SK-N-SH (cell line): ENCODE results near the gene PLXNA4. TPM values are rescaled to one million over a fixed set of nuclear protein-coding genes. Genes with fewer than 3 reads are reported as not detected.

ENCODE experiments used
- CTCF ChIA-PET: fragments of 300-600, 350-600 bp; formaldehyde crosslinking; extraction: SDS; loops from one replicate; lab custom pipeline; 2021; lab: Yijun Ruan, JAX
- POLR2A ChIA-PET: fragments of 350-600 bp; sonication (Branson Sonifier 250); formaldehyde crosslinking; extraction: SDS; loops from one replicate; lab custom pipeline; 2020; ENCODE audit warnings: antibody characterized with exemption, inconsistent platforms; lab: Yijun Ruan, JAX
- DNase-seq: peaks from one replicate; pipeline ENCODE4 v3.0.0; 2012
- H2AFZ ChIP-seq: fragments of 200-600 bp; sonication (generic); 2 replicates; pipeline ENCODE4 v1.8.1; 2016; ENCODE audit warnings: antibody characterized with exemption, mild to moderate bottlenecking, low read depth
- H3F3A ChIP-seq: fragments of 200-600 bp; sonication (generic); replicated peaks from 2 replicates; pipeline ENCODE3; 2016; ENCODE audit warnings: antibody characterized with exemption, mild to moderate bottlenecking; ENCODE audit not compliant: insufficient read depth
- H3K27ac ChIP-seq, 2 experiments: fragments of 200-500 bp in 1 of 2; fragments of 200-600 bp in 1 of 2; sonication (Bioruptor generic) in 1 of 2; sonication (generic), shearing (Covaris generic) in 1 of 2; 2 replicates each; pipeline versions ENCODE4 v1.5.1 to v1.6.1; 2014 to 2016; ENCODE audit warnings: low read depth in 2 of 2, inconsistent platforms in 1 of 2, low read length in 1 of 2, mild to moderate bottlenecking in 1 of 2, mixed read lengths in 1 of 2
- H3K27me3 ChIP-seq: fragments of 200-600 bp; sonication (generic), shearing (Covaris generic); 2 replicates; pipeline ENCODE4 v1.6.1; 2016; ENCODE audit warnings: mixed run types; ENCODE audit not compliant: insufficient read depth
- H3K36me3 ChIP-seq, 2 experiments: fragments of 200-500 bp in 1 of 2; fragments of 200-600 bp in 1 of 2; sonication (Bioruptor generic) in 1 of 2; sonication (generic) in 1 of 2; replicated peaks in 1 of 2; 2 replicates each; pipeline versions ENCODE3 to v1.5.1; 2014 to 2016; ENCODE audit warnings: low read length in 1 of 2, mild to moderate bottlenecking in 1 of 2; ENCODE audit not compliant: insufficient read depth in 2 of 2, control insufficient read depth in 1 of 2
- H3K4me1 ChIP-seq, 2 experiments: fragments of 200-500 bp in 1 of 2; fragments of 200-600 bp in 1 of 2; sonication (Bioruptor generic) in 1 of 2; sonication (generic), shearing (Covaris generic) in 1 of 2; 2 replicates each; pipeline versions ENCODE4 v1.5.1 to v1.6.1; 2014 to 2016; ENCODE audit warnings: low read depth in 1 of 2, low read length in 1 of 2, mixed run types in 1 of 2; ENCODE audit not compliant: insufficient read depth in 2 of 2, control insufficient read depth in 1 of 2
- H3K4me2 ChIP-seq: fragments of 200-600 bp; sonication (generic), shearing (Covaris generic); 2 replicates; pipeline ENCODE4 v1.6.1; 2017; ENCODE audit warnings: mixed run types
- H3K4me3 ChIP-seq, 2 experiments: fragments of 200-500 bp in 1 of 2; fragments of 200-600 bp in 1 of 2; sonication (Bioruptor generic) in 1 of 2; sonication (generic), shearing (Covaris generic) in 1 of 2; 2 replicates each; pipeline versions ENCODE4 v1.5.1 to v1.8.1; 2014 to 2016; ENCODE audit warnings: low read depth in 2 of 2, inconsistent platforms in 1 of 2, low read length in 1 of 2, mild to moderate bottlenecking in 1 of 2, mixed read lengths in 1 of 2, moderate library complexity in 1 of 2
- H3K79me2 ChIP-seq: fragments of 200-600 bp; sonication (generic); 2 replicates; pipeline ENCODE4 v1.8.1; 2017; ENCODE audit warnings: mild to moderate bottlenecking; ENCODE audit not compliant: insufficient read depth
- H3K9ac ChIP-seq: fragments of 200-600 bp; sonication (generic); 2 replicates; pipeline ENCODE4 v1.6.1; 2017; ENCODE audit warnings: mixed run types
- H3K9me2 ChIP-seq: fragments of 200-600 bp; sonication (generic); 2 replicates; pipeline ENCODE4 v1.6.1; 2017; ENCODE audit warnings: mixed run types
- H3K9me3 ChIP-seq: fragments of 200-600 bp; sonication (generic); 2 replicates; pipeline ENCODE4 v1.6.1; 2017; ENCODE audit warnings: mixed run types, mild to moderate bottlenecking, moderate library complexity
- H4K20me1 ChIP-seq: fragments of 200-600 bp; sonication (generic); 2 replicates; pipeline ENCODE4 v1.6.1; 2017; ENCODE audit warnings: mild to moderate bottlenecking, mixed run types; ENCODE audit not compliant: insufficient read depth
- CHD2 ChIP-seq: fragments of 150-350 bp; IDR thresholded peaks from 2 replicates; pipeline ENCODE4 v1.6.1; 2018; ENCODE audit warnings: low read length; ENCODE audit not compliant: partially characterized antibody
- ELF1 ChIP-seq: IDR thresholded peaks from 2 replicates; pipeline ENCODE4 v1.4.0; 2012
- EZH2phosphoT487 ChIP-seq: fragments of 200-600 bp; sonication (generic); IDR thresholded peaks from 2 replicates; pipeline ENCODE4 v1.6.1; 2017; ENCODE audit warnings: low read depth, mixed run types, mild to moderate bottlenecking, antibody characterized with exemption, moderate library complexity, borderline replicate concordance
- FOSL2 ChIP-seq: IDR thresholded peaks from 2 replicates; pipeline ENCODE4 v1.4.0; 2012; ENCODE audit warnings: low read depth, mild to moderate bottlenecking, moderate library complexity, borderline replicate concordance
- GABPA ChIP-seq: IDR thresholded peaks from 2 replicates; pipeline ENCODE4 v1.4.0; 2012; ENCODE audit warnings: low read depth, mild to moderate bottlenecking
- GATA2 ChIP-seq: sonication (generic); formaldehyde crosslinking; IDR thresholded peaks from 2 replicates; pipeline ENCODE4 v1.5.0; 2020; ENCODE audit warnings: mild to moderate bottlenecking, missing genetic modification reagents
- JUND ChIP-seq: IDR thresholded peaks from 2 replicates; pipeline ENCODE4 v1.4.0; 2012
- POLR2AphosphoS5 ChIP-seq: IDR thresholded peaks from 2 replicates; pipeline ENCODE4 v1.6.1; 2012; ENCODE audit warnings: low read depth, low read length
- SIN3A ChIP-seq: IDR thresholded peaks from 2 replicates; pipeline ENCODE4 v1.6.1; 2012; ENCODE audit warnings: low read depth, mild to moderate bottlenecking, low read length, moderate library complexity, borderline replicate concordance
- SMC3 ChIP-seq: IDR thresholded peaks from 2 replicates; pipeline ENCODE4 v1.6.1; 2012; ENCODE audit warnings: low read depth, low read length, improper control_type of control experiment
- TEAD4 ChIP-seq: IDR thresholded peaks from 2 replicates; pipeline ENCODE4 v1.4.0; 2012; ENCODE audit warnings: mild to moderate bottlenecking, borderline replicate concordance; ENCODE audit not compliant: insufficient read depth
- YY1 ChIP-seq: IDR thresholded peaks from 2 replicates; pipeline ENCODE4 v1.4.0; 2012; ENCODE audit warnings: low read depth, mild to moderate bottlenecking
- WGBS: methylation state at CpG from one replicate; pipeline ENCODE4 v1.1.6; 2017; ENCODE audit warnings: low lambda C conversion rate; 5-methylcytosine and 5-hydroxymethylcytosine counted together
- polyA plus RNA-seq, 3 experiments: library from polyadenylated mRNA; depleted of rRNA; stranded (reverse); fragments of >200 nt; gene quantifications; 2 replicates each; pipeline ENCODE4 v1.2.3, GENCODE V29; 2012
- TF ChIP-seq, protein P1 (sequence below): IDR thresholded peaks from 2 replicates; pipeline ENCODE4 v1.4.0; 2012; ENCODE audit warnings: low read depth, borderline replicate concordance
- TF ChIP-seq, protein P2 (sequence below): fragments of 200-600 bp; sonication (generic); IDR thresholded peaks from 2 replicates; pipeline ENCODE4 v1.6.1; 2017; ENCODE audit warnings: antibody characterized with exemption, mild to moderate bottlenecking, moderate library complexity
- TF ChIP-seq, protein P3 (sequence below): IDR thresholded peaks from 2 replicates; pipeline ENCODE4 v1.6.1; 2012; ENCODE audit warnings: mild to moderate bottlenecking, low read depth, low read length, moderate library complexity
- TF ChIP-seq, protein P4 (sequence below): fragments of 150-350 bp; IDR thresholded peaks from 2 replicates; pipeline ENCODE4 v1.6.1; 2017; ENCODE audit warnings: antibody characterized with exemption, low read length, low read depth, borderline replicate concordance
- TF ChIP-seq, protein P5 (sequence below): IDR thresholded peaks from 2 replicates; pipeline ENCODE4 v1.4.0; 2012; ENCODE audit warnings: low read depth, borderline replicate concordance

Gene PLXNA4
- polyA plus RNA-seq, 1 of the 3 experiments (the other 2 are of a cell fraction): 2.4 TPM

DNA sequence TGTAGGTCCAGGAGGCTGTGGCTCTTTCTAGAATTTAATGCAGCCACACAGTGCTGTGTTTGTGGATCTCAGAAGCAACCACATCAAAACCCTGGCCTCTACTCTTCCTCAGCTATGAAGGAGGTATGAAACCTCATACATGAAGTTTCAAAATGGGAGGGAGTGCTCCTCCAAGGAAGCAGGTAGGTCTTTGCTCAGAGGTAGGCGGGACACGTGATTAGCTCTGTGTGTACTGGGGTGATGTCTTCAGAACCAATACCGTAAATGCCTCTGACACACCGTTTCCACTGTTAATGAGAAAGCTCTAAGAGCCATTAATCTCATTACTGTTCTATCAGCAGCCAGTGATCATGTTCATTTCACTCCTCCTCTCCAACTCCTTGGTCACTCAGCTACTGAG is 126.1 kb downstream of the PLXNA4 start:
- WGBS: 70% methylated on average over 4 of the region's 4 CpGs
- no peaks in the 10 kb centered on the region for H3K9me3 ChIP-seq
- TF ChIP-seq GATA2 (CRISPR knock-in tag) (no peak), EZH2phosphoT487 (no peak), JUND (no peak), ELF1 (no peak), POLR2AphosphoS5 (no peak), SMC3 (no peak), FOSL2 (no peak), GABPA (no peak), TEAD4 (no peak), YY1 (no peak), CHD2 (no peak), SIN3A (no peak)
- TF ChIP-seq, protein P1, sequence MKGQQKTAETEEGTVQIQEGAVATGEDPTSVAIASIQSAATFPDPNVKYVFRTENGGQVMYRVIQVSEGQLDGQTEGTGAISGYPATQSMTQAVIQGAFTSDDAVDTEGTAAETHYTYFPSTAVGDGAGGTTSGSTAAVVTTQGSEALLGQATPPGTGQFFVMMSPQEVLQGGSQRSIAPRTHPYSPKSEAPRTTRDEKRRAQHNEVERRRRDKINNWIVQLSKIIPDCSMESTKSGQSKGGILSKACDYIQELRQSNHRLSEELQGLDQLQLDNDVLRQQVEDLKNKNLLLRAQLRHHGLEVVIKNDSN: no peak
- TF ChIP-seq, protein P2, sequence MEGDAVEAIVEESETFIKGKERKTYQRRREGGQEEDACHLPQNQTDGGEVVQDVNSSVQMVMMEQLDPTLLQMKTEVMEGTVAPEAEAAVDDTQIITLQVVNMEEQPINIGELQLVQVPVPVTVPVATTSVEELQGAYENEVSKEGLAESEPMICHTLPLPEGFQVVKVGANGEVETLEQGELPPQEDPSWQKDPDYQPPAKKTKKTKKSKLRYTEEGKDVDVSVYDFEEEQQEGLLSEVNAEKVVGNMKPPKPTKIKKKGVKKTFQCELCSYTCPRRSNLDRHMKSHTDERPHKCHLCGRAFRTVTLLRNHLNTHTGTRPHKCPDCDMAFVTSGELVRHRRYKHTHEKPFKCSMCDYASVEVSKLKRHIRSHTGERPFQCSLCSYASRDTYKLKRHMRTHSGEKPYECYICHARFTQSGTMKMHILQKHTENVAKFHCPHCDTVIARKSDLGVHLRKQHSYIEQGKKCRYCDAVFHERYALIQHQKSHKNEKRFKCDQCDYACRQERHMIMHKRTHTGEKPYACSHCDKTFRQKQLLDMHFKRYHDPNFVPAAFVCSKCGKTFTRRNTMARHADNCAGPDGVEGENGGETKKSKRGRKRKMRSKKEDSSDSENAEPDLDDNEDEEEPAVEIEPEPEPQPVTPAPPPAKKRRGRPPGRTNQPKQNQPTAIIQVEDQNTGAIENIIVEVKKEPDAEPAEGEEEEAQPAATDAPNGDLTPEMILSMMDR: no peak
- TF ChIP-seq, protein P3, sequence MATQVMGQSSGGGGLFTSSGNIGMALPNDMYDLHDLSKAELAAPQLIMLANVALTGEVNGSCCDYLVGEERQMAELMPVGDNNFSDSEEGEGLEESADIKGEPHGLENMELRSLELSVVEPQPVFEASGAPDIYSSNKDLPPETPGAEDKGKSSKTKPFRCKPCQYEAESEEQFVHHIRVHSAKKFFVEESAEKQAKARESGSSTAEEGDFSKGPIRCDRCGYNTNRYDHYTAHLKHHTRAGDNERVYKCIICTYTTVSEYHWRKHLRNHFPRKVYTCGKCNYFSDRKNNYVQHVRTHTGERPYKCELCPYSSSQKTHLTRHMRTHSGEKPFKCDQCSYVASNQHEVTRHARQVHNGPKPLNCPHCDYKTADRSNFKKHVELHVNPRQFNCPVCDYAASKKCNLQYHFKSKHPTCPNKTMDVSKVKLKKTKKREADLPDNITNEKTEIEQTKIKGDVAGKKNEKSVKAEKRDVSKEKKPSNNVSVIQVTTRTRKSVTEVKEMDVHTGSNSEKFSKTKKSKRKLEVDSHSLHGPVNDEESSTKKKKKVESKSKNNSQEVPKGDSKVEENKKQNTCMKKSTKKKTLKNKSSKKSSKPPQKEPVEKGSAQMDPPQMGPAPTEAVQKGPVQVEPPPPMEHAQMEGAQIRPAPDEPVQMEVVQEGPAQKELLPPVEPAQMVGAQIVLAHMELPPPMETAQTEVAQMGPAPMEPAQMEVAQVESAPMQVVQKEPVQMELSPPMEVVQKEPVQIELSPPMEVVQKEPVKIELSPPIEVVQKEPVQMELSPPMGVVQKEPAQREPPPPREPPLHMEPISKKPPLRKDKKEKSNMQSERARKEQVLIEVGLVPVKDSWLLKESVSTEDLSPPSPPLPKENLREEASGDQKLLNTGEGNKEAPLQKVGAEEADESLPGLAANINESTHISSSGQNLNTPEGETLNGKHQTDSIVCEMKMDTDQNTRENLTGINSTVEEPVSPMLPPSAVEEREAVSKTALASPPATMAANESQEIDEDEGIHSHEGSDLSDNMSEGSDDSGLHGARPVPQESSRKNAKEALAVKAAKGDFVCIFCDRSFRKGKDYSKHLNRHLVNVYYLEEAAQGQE: no peak
- TF ChIP-seq, protein P4, sequence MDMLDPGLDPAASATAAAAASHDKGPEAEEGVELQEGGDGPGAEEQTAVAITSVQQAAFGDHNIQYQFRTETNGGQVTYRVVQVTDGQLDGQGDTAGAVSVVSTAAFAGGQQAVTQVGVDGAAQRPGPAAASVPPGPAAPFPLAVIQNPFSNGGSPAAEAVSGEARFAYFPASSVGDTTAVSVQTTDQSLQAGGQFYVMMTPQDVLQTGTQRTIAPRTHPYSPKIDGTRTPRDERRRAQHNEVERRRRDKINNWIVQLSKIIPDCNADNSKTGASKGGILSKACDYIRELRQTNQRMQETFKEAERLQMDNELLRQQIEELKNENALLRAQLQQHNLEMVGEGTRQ: no peak
- TF ChIP-seq, protein P5, sequence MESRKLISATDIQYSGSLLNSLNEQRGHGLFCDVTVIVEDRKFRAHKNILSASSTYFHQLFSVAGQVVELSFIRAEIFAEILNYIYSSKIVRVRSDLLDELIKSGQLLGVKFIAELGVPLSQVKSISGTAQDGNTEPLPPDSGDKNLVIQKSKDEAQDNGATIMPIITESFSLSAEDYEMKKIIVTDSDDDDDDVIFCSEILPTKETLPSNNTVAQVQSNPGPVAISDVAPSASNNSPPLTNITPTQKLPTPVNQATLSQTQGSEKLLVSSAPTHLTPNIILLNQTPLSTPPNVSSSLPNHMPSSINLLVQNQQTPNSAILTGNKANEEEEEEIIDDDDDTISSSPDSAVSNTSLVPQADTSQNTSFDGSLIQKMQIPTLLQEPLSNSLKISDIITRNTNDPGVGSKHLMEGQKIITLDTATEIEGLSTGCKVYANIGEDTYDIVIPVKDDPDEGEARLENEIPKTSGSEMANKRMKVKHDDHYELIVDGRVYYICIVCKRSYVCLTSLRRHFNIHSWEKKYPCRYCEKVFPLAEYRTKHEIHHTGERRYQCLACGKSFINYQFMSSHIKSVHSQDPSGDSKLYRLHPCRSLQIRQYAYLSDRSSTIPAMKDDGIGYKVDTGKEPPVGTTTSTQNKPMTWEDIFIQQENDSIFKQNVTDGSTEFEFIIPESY: no peak
- TF ChIP-seq, all 33 proteins: peak for 0
- H3K27me3 ChIP-seq: no peaks in the 10 kb centered on the region
- H3K4me3 ChIP-seq: no peak overlapping the region
- no peak for DNase-seq
- no peak overlapping the region for H3K27ac ChIP-seq
- no peak overlapping the region for H2AFZ ChIP-seq
- no peaks in the 10 kb centered on the region for H3K36me3 ChIP-seq
- H4K20me1 ChIP-seq: no peaks in the 10 kb centered on the region
- no peak overlapping the region for H3K4me2 ChIP-seq
- no peaks in the 10 kb centered on the region for H3K79me2 ChIP-seq
- POLR2A ChIA-PET: no interaction called here
- H3F3A ChIP-seq: no peaks in the 10 kb centered on the region
- no peak overlapping the region for H3K9ac ChIP-seq
- peaks cover 0 to 6% of the 10 kb centered on the region in 2 experiments; a peak in 1 of 4 replicates for H3K4me1 ChIP-seq
- no peaks in the 10 kb centered on the region for H3K9me2 ChIP-seq
- CTCF ChIA-PET: interaction anchor here (0.6 to 2.0 kb wide), 5 partner anchors 26 to 132 kb away, joined by 3 to 8 read pairs (median 3); no protein-coding TSS in a partner anchor
